ENCODE data around the gene COL6A1. TPM values are rescaled to one million over a fixed set of nuclear protein-coding genes. Genes with fewer than 3 reads are reported as not detected.

The COL6A1 gene
- total RNA-seq, 2 donors from 2014 or later = 814 to 1,189 TPM

DNA sequence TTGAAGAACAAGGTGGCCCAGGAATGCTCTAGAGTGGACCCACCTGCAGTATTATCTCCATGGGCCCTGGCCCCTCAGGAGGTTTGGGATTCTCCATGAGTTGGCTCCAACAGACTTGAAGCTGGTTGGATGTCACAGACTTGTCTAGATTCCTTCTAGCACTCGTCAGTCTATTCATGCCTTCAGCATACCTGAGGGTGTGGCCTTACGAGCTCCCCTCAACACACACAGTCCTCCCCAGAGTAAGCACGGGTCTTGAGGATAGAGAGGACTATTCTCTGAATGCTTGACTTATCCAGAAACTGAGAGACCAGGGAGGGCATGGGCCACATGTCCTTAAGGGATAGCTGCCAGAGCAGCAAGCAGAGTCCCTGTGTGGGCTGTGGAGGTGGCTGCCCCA is 45.9 kb upstream of the COL6A1 start:
- Histone ChIP-seq H3K4me1 (ENCODE audit: control insufficient read depth in 1 of 2, low read depth in 2 of 2) (no peaks in the 10 kb centered on the region), H3K27me3 (replicated peaks; ENCODE audit: insufficient read depth) (no peaks in the 10 kb centered on the region), H3K27ac (no peak overlapping the region), H3K36me3 (no peaks in the 10 kb centered on the region), H3K4me3 (no peak overlapping the region), H3K9me3 (peaks cover 5% of the 10 kb centered on the region)
- ATAC-seq (ENCODE audit: insufficient number of reproducible peaks, low FRiP score, low read depth) (no peak), DNase-seq (ENCODE audit: low spot score) (no peak)
- TF ChIP-seq, protein P1, sequence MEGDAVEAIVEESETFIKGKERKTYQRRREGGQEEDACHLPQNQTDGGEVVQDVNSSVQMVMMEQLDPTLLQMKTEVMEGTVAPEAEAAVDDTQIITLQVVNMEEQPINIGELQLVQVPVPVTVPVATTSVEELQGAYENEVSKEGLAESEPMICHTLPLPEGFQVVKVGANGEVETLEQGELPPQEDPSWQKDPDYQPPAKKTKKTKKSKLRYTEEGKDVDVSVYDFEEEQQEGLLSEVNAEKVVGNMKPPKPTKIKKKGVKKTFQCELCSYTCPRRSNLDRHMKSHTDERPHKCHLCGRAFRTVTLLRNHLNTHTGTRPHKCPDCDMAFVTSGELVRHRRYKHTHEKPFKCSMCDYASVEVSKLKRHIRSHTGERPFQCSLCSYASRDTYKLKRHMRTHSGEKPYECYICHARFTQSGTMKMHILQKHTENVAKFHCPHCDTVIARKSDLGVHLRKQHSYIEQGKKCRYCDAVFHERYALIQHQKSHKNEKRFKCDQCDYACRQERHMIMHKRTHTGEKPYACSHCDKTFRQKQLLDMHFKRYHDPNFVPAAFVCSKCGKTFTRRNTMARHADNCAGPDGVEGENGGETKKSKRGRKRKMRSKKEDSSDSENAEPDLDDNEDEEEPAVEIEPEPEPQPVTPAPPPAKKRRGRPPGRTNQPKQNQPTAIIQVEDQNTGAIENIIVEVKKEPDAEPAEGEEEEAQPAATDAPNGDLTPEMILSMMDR (IDR thresholded peaks at IDR 0.05) = no peak

DNA sequence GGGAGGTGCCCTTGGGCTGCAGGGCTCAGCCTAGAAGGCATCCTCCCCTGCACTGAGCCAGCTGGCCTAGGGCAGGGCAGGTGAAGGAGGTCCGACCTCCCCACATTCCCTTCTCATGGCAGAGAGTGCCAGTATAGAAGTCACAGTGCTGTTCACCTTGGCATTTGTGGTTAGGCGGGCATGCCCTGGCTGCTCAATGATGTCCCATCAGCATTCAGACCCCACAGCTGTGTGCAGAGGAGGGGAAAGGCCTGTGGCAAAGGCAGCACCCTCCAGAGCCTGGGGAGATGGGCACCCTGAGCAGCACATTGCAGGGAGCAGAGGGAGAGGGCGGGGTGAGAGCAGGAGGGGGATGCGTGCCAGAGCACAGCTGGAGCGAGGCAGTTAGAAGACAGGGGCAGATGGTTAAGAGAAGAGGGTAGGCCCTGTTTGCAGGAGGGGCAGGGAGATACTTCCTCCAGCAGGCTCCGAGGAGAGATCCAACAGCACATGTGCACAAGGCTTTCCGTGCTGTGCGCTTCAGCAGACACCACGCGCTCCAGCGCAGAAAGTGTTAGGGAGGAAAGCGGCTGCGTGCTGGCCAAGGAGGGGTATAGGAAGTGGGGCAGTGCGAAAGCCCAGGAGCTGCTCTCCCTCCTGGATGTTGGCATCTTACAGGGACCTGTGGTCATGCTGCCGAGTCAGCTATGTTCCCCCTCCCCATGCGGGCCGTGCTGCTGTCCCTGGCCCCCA is 43.7 kb upstream of the COL6A1 start:
- no peaks in the 10 kb centered on the region for H3K27me3 ChIP-seq (replicated peaks; ENCODE audit: insufficient read depth)
- H3K27ac ChIP-seq = no peak overlapping the region
- no peak overlapping the region for H3K4me3 ChIP-seq
- no peak for ATAC-seq (ENCODE audit: insufficient number of reproducible peaks, low FRiP score, low read depth)
- no peaks in the 10 kb centered on the region for H3K4me1 ChIP-seq (ENCODE audit: control insufficient read depth in 1 of 2, low read depth in 2 of 2)
- DNase-seq (ENCODE audit: low spot score) = no peak
- peaks cover 5% of the 10 kb centered on the region for H3K9me3 ChIP-seq
- TF ChIP-seq, protein P1 (IDR thresholded peaks at IDR 0.05) = no peak
- H3K36me3 ChIP-seq = no peaks in the 10 kb centered on the region

DNA sequence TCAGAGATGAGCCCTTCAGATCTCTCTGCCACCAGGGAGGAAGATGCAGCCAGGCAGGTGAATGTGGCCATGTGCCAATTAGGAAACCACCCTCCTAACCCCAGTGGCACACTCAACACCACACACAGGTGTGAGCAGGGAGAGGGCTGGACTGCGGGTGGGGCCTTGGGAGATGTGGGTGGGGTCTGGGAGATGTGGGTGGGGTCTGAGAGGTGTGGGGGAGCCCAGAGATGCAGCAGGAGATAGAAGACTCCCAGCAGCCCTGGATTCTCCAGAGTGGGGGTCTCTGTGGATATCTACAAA is 43.2 kb upstream of the COL6A1 start:
- H3K4me3 ChIP-seq = no peak overlapping the region
- H3K9me3 ChIP-seq = peaks cover 5% of the 10 kb centered on the region
- H3K27ac ChIP-seq = no peak overlapping the region
- H3K4me1 ChIP-seq (ENCODE audit: control insufficient read depth in 1 of 2, low read depth in 2 of 2) = no peaks in the 10 kb centered on the region
- no peaks in the 10 kb centered on the region for H3K27me3 ChIP-seq (replicated peaks; ENCODE audit: insufficient read depth)
- H3K36me3 ChIP-seq = no peaks in the 10 kb centered on the region
- no peak for DNase-seq (ENCODE audit: low spot score)
- TF ChIP-seq, protein P1 (IDR thresholded peaks at IDR 0.05) = no peak
- no peak for ATAC-seq (ENCODE audit: insufficient number of reproducible peaks, low FRiP score, low read depth)

DNA sequence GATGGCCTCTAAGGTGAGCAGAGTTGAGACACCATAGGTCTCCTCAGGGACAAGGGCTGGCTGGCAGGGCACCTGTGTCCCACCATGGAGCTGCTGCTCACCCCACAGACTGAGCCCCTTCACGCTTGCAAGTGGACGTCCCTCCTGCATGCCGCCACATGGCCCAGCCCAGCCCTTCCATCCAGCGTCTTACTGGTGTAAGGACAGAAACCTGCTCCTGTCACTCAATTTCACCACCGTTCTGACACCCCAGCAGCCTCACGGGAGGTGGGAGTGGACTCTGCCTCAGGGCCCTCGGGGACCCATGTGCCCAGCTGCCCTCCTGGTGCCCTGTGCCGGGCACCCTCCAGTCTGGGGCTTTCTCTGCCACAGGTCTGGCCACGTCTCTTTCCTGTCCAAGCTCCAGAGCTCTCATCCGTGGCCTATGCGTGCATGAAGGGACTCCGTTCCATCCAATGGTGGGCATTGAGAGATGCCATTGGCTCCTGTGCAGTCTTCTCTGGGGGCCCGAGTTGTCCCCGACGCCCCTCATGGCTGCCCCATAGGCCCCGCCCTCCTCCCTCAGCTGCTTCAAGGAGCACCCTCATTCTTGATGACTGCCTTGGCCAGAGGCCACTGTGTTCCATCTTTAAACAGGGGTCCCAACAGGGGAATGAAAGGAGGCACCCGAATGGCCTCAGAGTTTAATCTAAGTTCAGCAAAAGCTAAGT is 42.6 kb upstream of the COL6A1 start:
- peaks cover 5% of the 10 kb centered on the region for H3K9me3 ChIP-seq
- TF ChIP-seq, protein P1 (IDR thresholded peaks at IDR 0.05) = no peak
- H3K4me3 ChIP-seq = no peak overlapping the region
- no peak for ATAC-seq (ENCODE audit: insufficient number of reproducible peaks, low FRiP score, low read depth)
- no peaks in the 10 kb centered on the region for H3K36me3 ChIP-seq
- no peak overlapping the region for H3K27ac ChIP-seq
- DNase-seq (ENCODE audit: low spot score) = no peak
- H3K27me3 ChIP-seq (replicated peaks; ENCODE audit: insufficient read depth) = no peaks in the 10 kb centered on the region
- no peaks in the 10 kb centered on the region for H3K4me1 ChIP-seq (ENCODE audit: control insufficient read depth in 1 of 2, low read depth in 2 of 2)

DNA sequence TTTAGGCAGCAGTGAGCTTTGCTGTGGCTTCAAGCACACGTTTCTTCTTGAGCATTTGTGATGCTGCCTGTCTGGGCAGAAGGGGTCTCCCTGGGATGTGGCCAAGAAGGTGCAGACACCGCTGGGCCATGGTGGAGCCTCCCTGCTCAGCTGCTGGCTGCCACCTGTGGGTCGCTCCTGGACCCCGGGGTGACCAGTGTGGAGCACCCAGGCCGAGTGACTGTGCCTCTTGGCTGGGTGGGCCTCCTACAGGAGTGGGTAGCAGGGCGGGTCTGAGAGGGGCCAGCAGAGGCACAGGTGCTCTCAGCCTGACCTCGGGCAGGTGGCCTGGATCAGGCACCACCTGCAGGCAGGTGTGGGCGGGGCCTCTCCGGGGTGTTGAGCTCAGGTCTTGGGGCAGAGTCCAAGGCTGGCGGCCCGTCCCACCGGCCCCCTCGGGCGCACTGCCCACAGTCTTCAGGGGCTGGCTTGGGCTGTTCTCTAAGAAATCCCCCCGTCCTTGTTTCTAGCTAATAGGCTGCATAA is 42.0 kb upstream of the COL6A1 start:
- Histone ChIP-seq H3K4me3 (no peak overlapping the region), H3K36me3 (no peaks in the 10 kb centered on the region), H3K4me1 (ENCODE audit: control insufficient read depth in 1 of 2, low read depth in 2 of 2) (no peaks in the 10 kb centered on the region), H3K9me3 (peaks cover 5% of the 10 kb centered on the region), H3K27me3 (replicated peaks; ENCODE audit: insufficient read depth) (no peaks in the 10 kb centered on the region), H3K27ac (no peak overlapping the region)
- DNase-seq (ENCODE audit: low spot score) (no peak), ATAC-seq (ENCODE audit: insufficient number of reproducible peaks, low FRiP score, low read depth) (no peak)
- TF ChIP-seq, protein P1 (IDR thresholded peaks at IDR 0.05) = no peak

All from thoracic aorta (tissue), 2 donors.